Tibial nerve (tissue), 4 donors: ENCODE measurements around the gene SCIN.
"Not testable (repeated sequence)": the region's sequence is repeated elsewhere in the genome, so short reads cannot be mapped to it uniquely, and the experiment has no call there.

Source experiments
- CTCF ChIP-seq, 5 experiments: fragments of 200-600 bp in 3 of 5; fragments of 450-650 bp in 2 of 5; sonication (generic) in 3 of 5; IDR thresholded peaks; one replicate each; pipeline ENCODE4 v1.5.1; 2016 to 2019; ENCODE audit warnings: antibody characterized with exemption in 5 of 5, mild to moderate bottlenecking in 3 of 5, moderate library complexity in 2 of 5
- EP300 ChIP-seq, 2 donors: sonication (generic); formaldehyde crosslinking; IDR thresholded peaks; one replicate each; pipeline ENCODE4 v1.6.1; 2017; ENCODE audit warnings: antibody characterized with exemption in 2 of 2, mild to moderate bottlenecking in 1 of 2
- POLR2A ChIP-seq, 2 donors: fragments of 450-650 bp; IDR thresholded peaks; one replicate each; pipeline ENCODE4 v1.6.1; 2017; ENCODE audit warnings: antibody characterized with exemption in 2 of 2, mild to moderate bottlenecking in 2 of 2, moderate library complexity in 2 of 2

DNA sequence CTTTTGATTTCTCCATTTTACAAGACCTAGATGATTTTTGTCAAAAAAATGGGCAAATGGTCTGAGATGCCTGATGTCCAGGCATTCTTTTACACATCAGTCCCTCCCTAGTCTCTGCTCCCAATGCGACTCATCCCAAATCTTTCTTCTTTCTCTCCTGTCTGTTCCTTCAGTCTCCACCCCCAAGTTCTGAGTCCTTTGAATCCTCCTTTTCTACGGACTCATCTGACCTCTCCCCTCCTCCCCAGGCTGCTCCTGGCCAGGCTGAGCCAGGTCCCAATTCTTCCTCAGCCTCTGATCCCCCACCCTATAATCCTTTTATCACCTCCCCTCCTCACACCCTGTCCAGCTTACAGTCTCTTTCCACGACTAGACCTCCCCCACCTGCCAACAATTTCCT is 90.5 kb downstream of the SCIN start:
- TF ChIP-seq CTCF, EP300, POLR2A (IDR thresholded peaks at IDR 0.05): not testable (repeated sequence)
